SK-N-MC (cell line): Measurements from ENCODE around the gene MYO5B.

Experiments
- EZH2 ChIP-seq: fragments of 200-600 bp; sonication (generic); IDR thresholded peaks from one replicate; pipeline ENCODE4 v1.6.1; 2017; ENCODE audit warnings: antibody characterized with exemption
- FOXP2 ChIP-seq: optimal IDR thresholded peaks from 2 replicates; pipeline ENCODE3; 2011; ENCODE audit warnings: mild to moderate bottlenecking, moderate library complexity; ENCODE audit not compliant: insufficient read depth; ENCODE audit errors: extremely low read length, control extremely low read depth
- POLR2AphosphoS5 ChIP-seq: IDR thresholded peaks from 2 replicates; pipeline ENCODE4 v1.6.1; 2012; ENCODE audit warnings: mild to moderate bottlenecking, low read depth, low read length, borderline replicate concordance

DNA sequence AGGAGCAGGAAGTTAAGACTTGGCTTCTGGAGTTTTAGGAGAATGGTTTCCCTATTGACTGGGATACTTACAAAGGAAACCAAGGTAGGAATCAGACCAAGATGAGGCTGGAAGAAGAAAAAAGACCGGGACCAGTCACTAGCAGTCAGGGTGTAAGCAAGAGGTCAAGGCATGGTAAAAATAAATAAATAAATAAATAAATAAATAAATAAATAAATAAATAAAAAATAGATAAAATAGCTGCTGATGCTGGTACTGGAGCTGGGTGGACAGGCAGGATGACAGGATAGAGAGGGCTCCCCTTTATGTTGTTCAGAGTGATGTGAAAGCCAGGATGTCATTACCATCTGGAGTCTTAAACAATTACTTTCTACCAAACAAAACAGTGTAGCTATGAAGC, 89.9 kb downstream of the MYO5B start:
- no peak for TF ChIP-seq POLR2AphosphoS5
- no peak for TF ChIP-seq EZH2
- TF ChIP-seq FOXP2 = no peak
